OCI-LY7 (cell line): ENCODE measurements around the gene UBAP2L.

Source experiments
- CTCF ChIP-seq: fragments of 200-600 bp; sonication (generic); conservative IDR thresholded peaks from 2 replicates; pipeline ENCODE4 v1.5.1; 2014; ENCODE audit warnings: mild to moderate bottlenecking, antibody characterized with exemption, low read length, moderate library complexity, mixed read lengths
- EZH2phosphoT487 ChIP-seq: fragments of 200-600 bp; sonication (generic); IDR thresholded peaks from 2 replicates; pipeline ENCODE4 v1.6.1; 2018; ENCODE audit warnings: low read depth, borderline replicate concordance, mild to moderate bottlenecking, mixed run types, antibody characterized with exemption, low read length, moderate library complexity, mixed read lengths

DNA sequence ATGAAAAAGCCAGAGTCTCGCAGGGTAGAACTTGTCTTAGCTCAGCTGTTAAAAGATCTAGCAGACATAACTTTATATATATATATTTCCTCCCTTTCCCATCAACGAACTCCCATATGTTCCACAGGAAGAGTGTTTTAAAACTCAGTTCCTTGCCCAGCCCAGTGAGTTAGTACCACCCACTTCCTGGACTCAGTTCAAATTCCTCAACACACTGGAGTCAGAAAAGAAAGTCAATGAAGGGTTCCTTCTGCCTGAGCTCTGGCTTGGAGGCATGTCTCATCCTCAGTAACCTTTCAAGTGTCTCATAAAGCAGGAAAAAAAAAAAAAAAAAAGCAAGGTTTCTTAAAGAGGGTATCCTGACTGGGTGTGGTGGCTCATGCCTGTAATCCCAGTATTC is 44.4 kb upstream of the UBAP2L start:
- no peak for TF ChIP-seq CTCF
- TF ChIP-seq EZH2phosphoT487 = no peak
